Neural progenitor cell (in vitro differentiated cells): ENCODE results near the gene FAM163B. TPM values are rescaled to one million over a fixed set of nuclear protein-coding genes. Genes with fewer than 3 reads are reported as not detected.

Experiments used
- DNase-seq: peaks from one replicate; pipeline ENCODE4 v3.0.0-alpha.2; 2016; ENCODE audit warnings: low spot score
- H2AFZ ChIP-seq: fragments of 200-600 bp; sonication (generic); replicated peaks from 2 replicates; pipeline ENCODE4 v1.6.1; 2016; ENCODE audit warnings: antibody characterized with exemption
- H3F3A ChIP-seq: fragments of 200-600 bp; sonication (generic); 2 replicates; pipeline ENCODE4 v1.6.1; 2016; ENCODE audit warnings: antibody characterized with exemption, low read depth
- H3K27ac ChIP-seq: fragments of 200-600 bp; sonication (generic); 2 replicates; pipeline ENCODE4 v1.5.1; 2016; ENCODE audit warnings: mild to moderate bottlenecking
- H3K27me3 ChIP-seq: fragments of 200-600 bp; sonication (generic); 2 replicates; pipeline ENCODE4 v1.6.1; 2016; ENCODE audit warnings: mild to moderate bottlenecking, moderate library complexity
- H3K36me3 ChIP-seq: fragments of 200-600 bp; sonication (generic); 2 replicates; pipeline ENCODE4 v1.5.1; 2016
- H3K4me1 ChIP-seq: fragments of 200-600 bp; sonication (generic); 2 replicates; pipeline ENCODE4 v1.6.1; 2016; ENCODE audit warnings: mixed run types
- H3K4me2 ChIP-seq: fragments of 200-600 bp; sonication (generic); 2 replicates; pipeline ENCODE4 v1.6.1; 2016
- H3K4me3 ChIP-seq: fragments of 200-600 bp; sonication (generic); 2 replicates; pipeline ENCODE4 v1.5.1; 2016
- H3K79me2 ChIP-seq: fragments of 200-600 bp; sonication (generic); 2 replicates; pipeline ENCODE4 v1.6.1; 2016; ENCODE audit warnings: low read depth
- H3K9ac ChIP-seq: fragments of 200-600 bp; sonication (generic); 2 replicates; pipeline ENCODE4 v1.6.1; 2016
- H3K9me3 ChIP-seq: fragments of 200-600 bp; sonication (generic); 2 replicates; pipeline ENCODE4 v1.5.1; 2016; ENCODE audit warnings: low read depth
- H4K20me1 ChIP-seq: fragments of 200-600 bp; sonication (generic); 2 replicates; pipeline ENCODE4 v1.6.1; 2016; ENCODE audit warnings: low read depth
- H3K27ac Mint-ChIP-seq: 3 replicates; pipeline ENCODE4 v1.8.0; 2021; ENCODE audit warnings: mixed read lengths
- H3K27me3 Mint-ChIP-seq: 2 replicates; pipeline ENCODE4 v1.8.0; 2022; ENCODE audit warnings: low read depth, mild to moderate bottlenecking, inconsistent platforms, moderate library complexity, mixed read lengths; ENCODE audit not compliant: insufficient read depth
- H3K36me3 Mint-ChIP-seq: 3 replicates; pipeline ENCODE4 v1.8.0; 2021; ENCODE audit warnings: mixed read lengths
- H3K4me1 Mint-ChIP-seq: 3 replicates; pipeline ENCODE4 v1.8.0; 2021; ENCODE audit warnings: mixed read lengths
- H3K4me3 Mint-ChIP-seq: 3 replicates; pipeline ENCODE4 v1.8.0; 2021; ENCODE audit warnings: mild to moderate bottlenecking, moderate library complexity, mixed read lengths
- H3K9me3 Mint-ChIP-seq: 3 replicates; pipeline ENCODE4 v1.8.0; 2020; ENCODE audit warnings: mixed read lengths
- CTCF ChIP-seq: fragments of 200-600 bp; sonication (generic); IDR thresholded peaks from 2 replicates; pipeline ENCODE4 v1.5.1; 2017; ENCODE audit warnings: antibody characterized with exemption, mild to moderate bottlenecking
- EZH2 ChIP-seq: fragments of 200-600 bp; sonication (generic); IDR thresholded peaks from 2 replicates; pipeline ENCODE4 v1.6.1; 2017; ENCODE audit warnings: antibody characterized with exemption, mild to moderate bottlenecking, moderate library complexity
- EZH2phosphoT487 ChIP-seq: fragments of 200-600 bp; sonication (generic); IDR thresholded peaks from 2 replicates; pipeline ENCODE4 v1.6.1; 2017; ENCODE audit warnings: antibody characterized with exemption
- total RNA-seq: library from RNA; depleted of rRNA; stranded (reverse); fragments of >200 nt; gene quantifications from 2 replicates; pipeline ENCODE4 v1.2.3, GENCODE V29; 2015; ENCODE audit warnings: low replicate concordance

The FAM163B gene
- total RNA-seq, 1 donor from 2014 or later: not detected

GRCh38 chr9:133604214-133604613, 5.0 kb downstream of the FAM163B start:
- Mint-ChIP-seq H3K4me3 (no peak overlapping the region), H3K27ac (no peak overlapping the region), H3K36me3 (no peaks in the 10 kb centered on the region), H3K9me3 (no peaks in the 10 kb centered on the region), H3K27me3 (peaks cover 30% of the 10 kb centered on the region), H3K4me1 (peaks cover 9% of the 10 kb centered on the region)
- Histone ChIP-seq H3K27ac (no peak overlapping the region), H3F3A (no peaks in the 10 kb centered on the region), H3K4me3 (no peak overlapping the region), H3K4me2 (no peak overlapping the region), H3K27me3 (peaks cover 34% of the 10 kb centered on the region), H3K4me1 (no peaks in the 10 kb centered on the region), H3K9me3 (no peaks in the 10 kb centered on the region), H4K20me1 (no peaks in the 10 kb centered on the region), H2AFZ (no peak overlapping the region), H3K9ac (no peak overlapping the region), H3K36me3 (no peaks in the 10 kb centered on the region), H3K79me2 (no peaks in the 10 kb centered on the region)
- DNase-seq: no peak
- peak; percentile 26 for TF ChIP-seq CTCF
- TF ChIP-seq EZH2: no peak
- no peak for TF ChIP-seq EZH2phosphoT487

- Histone ChIP-seq H3F3A (no peaks in the 10 kb centered on the region), H3K79me2 (no peaks in the 10 kb centered on the region), H3K27ac (no peak overlapping the region), H3K4me1 (no peaks in the 10 kb centered on the region), H3K36me3 (no peaks in the 10 kb centered on the region), H3K9ac (no peak overlapping the region), H3K4me3 (no peak overlapping the region), H3K27me3 (peaks cover 25% of the 10 kb centered on the region), H3K4me2 (no peak overlapping the region), H4K20me1 (no peaks in the 10 kb centered on the region), H2AFZ (no peak overlapping the region), H3K9me3 (no peaks in the 10 kb centered on the region)
- Mint-ChIP-seq H3K27ac (no peak overlapping the region), H3K27me3 (peaks cover 28% of the 10 kb centered on the region), H3K4me1 (peaks cover 9% of the 10 kb centered on the region), H3K9me3 (no peaks in the 10 kb centered on the region), H3K36me3 (no peaks in the 10 kb centered on the region), H3K4me3 (no peak overlapping the region)
- DNase-seq: peak; percentile 54
- no peak for TF ChIP-seq EZH2
- no peak for TF ChIP-seq EZH2phosphoT487
- TF ChIP-seq CTCF: peak; percentile 42
Observed at GRCh38 chr9:133603135-133603927, 5.9 kb downstream of the FAM163B start.

GRCh38 chr9:133602277-133602676, 6.9 kb downstream of the FAM163B start:
- no peaks in the 10 kb centered on the region for H3K36me3 Mint-ChIP-seq
- Histone ChIP-seq H3K4me1 (no peaks in the 10 kb centered on the region), H3F3A (no peaks in the 10 kb centered on the region), H3K27me3 (peaks cover 15% of the 10 kb centered on the region), H3K79me2 (no peaks in the 10 kb centered on the region), H3K9me3 (no peaks in the 10 kb centered on the region), H3K4me2 (no peak overlapping the region), H4K20me1 (no peaks in the 10 kb centered on the region), H3K27ac (no peak overlapping the region), H3K4me3 (no peak overlapping the region), H3K9ac (no peak overlapping the region), H3K36me3 (no peaks in the 10 kb centered on the region), H2AFZ (no peak overlapping the region)
- no peak for DNase-seq
- TF ChIP-seq EZH2: no peak
- TF ChIP-seq EZH2phosphoT487: no peak
- no peak for TF ChIP-seq CTCF
- no peak overlapping the region for H3K4me3 Mint-ChIP-seq
- no peak overlapping the region for H3K27ac Mint-ChIP-seq
- peaks cover 10% of the 10 kb centered on the region for H3K9me3 Mint-ChIP-seq
- peaks cover 26% of the 10 kb centered on the region for H3K27me3 Mint-ChIP-seq
- H3K4me1 Mint-ChIP-seq: peaks cover 9% of the 10 kb centered on the region
